IMR-90 (cell line): ENCODE measurements around the gene CCDC38. TPM values are rescaled to one million over a fixed set of nuclear protein-coding genes. Genes with fewer than 3 reads are reported as not detected.

Experiments
- ATAC-seq: fragments of 200-7000 bp; cut with Tn5 transposase; 2 replicates; pipeline ENCODE4 v1.9.1; 2020; ENCODE audit warnings: low read depth, mild to moderate bottlenecking, moderate library complexity
- BruUV-seq: library from RNA; stranded (reverse); fragments of 400-500 nt; replicated peaks from 2 replicates; lab custom pipeline; 2021; lab: Mats Ljungman, UMichigan
- CTCF ChIA-PET: fragments of 300-600 bp; formaldehyde crosslinking; extraction: SDS; loops from one replicate; lab custom pipeline; 2021; ENCODE audit warnings: antibody characterized with exemption; lab: Yijun Ruan, JAX
- POLR2A ChIA-PET: fragments of 300-600 bp; sonication (Branson Sonifier 250); formaldehyde crosslinking; loops from one replicate; lab custom pipeline; 2022; ENCODE audit warnings: antibody characterized with exemption; ENCODE audit not compliant: unreplicated experiment; lab: Charles Lee
- DNase-seq: peaks from one replicate; pipeline ENCODE4 v3.0.0; 2013
- H2AFZ ChIP-seq: replicated peaks from 2 replicates; pipeline ENCODE3; 2013; ENCODE audit warnings: low read length, mild to moderate bottlenecking; ENCODE audit not compliant: poor library complexity
- H2AK5ac ChIP-seq: 2 replicates; pipeline ENCODE4 v1.6.1; 2013; ENCODE audit warnings: low read depth, low read length, inconsistent platforms
- H2AK9ac ChIP-seq: replicated peaks from 2 replicates; pipeline ENCODE3; 2013; ENCODE audit warnings: mild to moderate bottlenecking, low read depth, low read length, moderate library complexity; ENCODE audit not compliant: poor library complexity
- H2BK120ac ChIP-seq: 2 replicates; pipeline ENCODE4 v1.6.1; 2013; ENCODE audit warnings: low read depth, low read length, inconsistent platforms
- H2BK15ac ChIP-seq: 3 replicates; pipeline ENCODE4 v1.6.1; 2013; ENCODE audit warnings: low read depth, low read length, inconsistent platforms
- H2BK20ac ChIP-seq: 2 replicates; pipeline ENCODE4 v1.6.1; 2013; ENCODE audit warnings: low read depth, mild to moderate bottlenecking, inconsistent platforms, low read length, moderate library complexity
- H2BK5ac ChIP-seq: 2 replicates; pipeline ENCODE4 v1.6.1; 2013; ENCODE audit warnings: mild to moderate bottlenecking, low read depth, low read length, inconsistent platforms; ENCODE audit not compliant: poor library complexity, severe bottlenecking
- H3K14ac ChIP-seq: replicated peaks from 2 replicates; pipeline ENCODE4 v1.6.1; 2013; ENCODE audit warnings: low read depth, low read length, inconsistent platforms
- H3K18ac ChIP-seq: 2 replicates; pipeline ENCODE4 v1.6.1; 2013; ENCODE audit warnings: low read depth, low read length, control low read depth
- H3K23ac ChIP-seq: 2 replicates; pipeline ENCODE4 v1.6.1; 2013; ENCODE audit warnings: low read depth, low read length, inconsistent platforms
- H3K27ac ChIP-seq: 2 replicates; pipeline ENCODE4 v1.5.1; 2013; ENCODE audit warnings: mild to moderate bottlenecking, control low read depth, low read length; ENCODE audit not compliant: insufficient read depth
- H3K27me3 ChIP-seq: 2 replicates; pipeline ENCODE4 v1.6.1; 2013; ENCODE audit warnings: low read length; ENCODE audit not compliant: control insufficient read depth, insufficient read depth
- H3K36me3 ChIP-seq: 2 replicates; pipeline ENCODE4 v1.6.1; 2013; ENCODE audit warnings: low read length, mixed read lengths; ENCODE audit not compliant: control insufficient read depth, insufficient read depth
- H3K4ac ChIP-seq: 2 replicates; pipeline ENCODE4 v1.6.1; 2013; ENCODE audit warnings: low read depth, low read length, inconsistent platforms
- H3K4me1 ChIP-seq: 2 replicates; pipeline ENCODE4 v1.6.1; 2013; ENCODE audit warnings: low read length, mixed read lengths; ENCODE audit not compliant: control insufficient read depth, insufficient read depth
- H3K4me2 ChIP-seq: 2 replicates; pipeline ENCODE4 v1.6.1; 2013; ENCODE audit warnings: low read depth, mild to moderate bottlenecking, control low read depth, low read length, moderate library complexity
- H3K4me3 ChIP-seq: 2 replicates; pipeline ENCODE4 v1.5.1; 2013; ENCODE audit warnings: low read depth, mild to moderate bottlenecking, control low read depth, low read length, moderate library complexity; ENCODE audit not compliant: insufficient read depth
- H3K56ac ChIP-seq: 2 replicates; pipeline ENCODE4 v1.6.1; 2013; ENCODE audit warnings: low read length, inconsistent platforms; ENCODE audit not compliant: insufficient read depth; ENCODE audit errors: extremely low read depth
- H3K79me1 ChIP-seq, 2 experiments: 2 replicates each; pipeline ENCODE4 v1.6.1; 2013; ENCODE audit warnings: low read length in 2 of 2, inconsistent platforms in 1 of 2, low read depth in 1 of 2
- H3K9ac ChIP-seq: 2 replicates; pipeline ENCODE4 v1.6.1; 2013; ENCODE audit warnings: low read depth, low read length, control low read depth
- H3K9me1 ChIP-seq: 2 replicates; pipeline ENCODE4 v1.6.1; 2013; ENCODE audit warnings: low read length, inconsistent platforms; ENCODE audit not compliant: insufficient read depth
- H3K9me3 ChIP-seq: 2 replicates; pipeline ENCODE4 v1.6.1; 2013; ENCODE audit warnings: low read length; ENCODE audit not compliant: control insufficient read depth, insufficient read depth
- H4K20me1 ChIP-seq: 2 replicates; pipeline ENCODE4 v1.6.1; 2013; ENCODE audit warnings: low read length, inconsistent platforms; ENCODE audit not compliant: insufficient read depth
- H4K5ac ChIP-seq: 2 replicates; pipeline ENCODE4 v1.6.1; 2013; ENCODE audit warnings: mild to moderate bottlenecking, low read depth, low read length, control low read depth
- H4K8ac ChIP-seq, 2 experiments: 2 replicates each; pipeline ENCODE4 v1.6.1; 2013; ENCODE audit warnings: low read depth in 2 of 2, low read length in 2 of 2, control low read depth in 1 of 2, inconsistent platforms in 1 of 2
- H4K91ac ChIP-seq: 2 replicates; pipeline ENCODE4 v1.6.1; 2013; ENCODE audit warnings: low read depth, low read length, inconsistent platforms; ENCODE audit not compliant: insufficient read depth
- BHLHE40 ChIP-seq: fragments of 150-350 bp; IDR thresholded peaks from 2 replicates; pipeline ENCODE4 v1.6.1; 2016; ENCODE audit warnings: mild to moderate bottlenecking, low read depth, low read length
- CEBPB ChIP-seq: IDR thresholded peaks from 2 replicates; pipeline ENCODE4 v1.6.1; 2012; ENCODE audit warnings: low read depth, low read length, improper control_type of control experiment
- CHD1 ChIP-seq: IDR thresholded peaks from 2 replicates; pipeline ENCODE4 v1.6.1; 2012; ENCODE audit warnings: low read depth, low read length, improper control_type of control experiment
- FOS ChIP-seq: fragments of 150-350 bp; IDR thresholded peaks from 2 replicates; pipeline ENCODE4 v1.6.1; 2016; ENCODE audit warnings: low read depth, low read length
- MAFK ChIP-seq: IDR thresholded peaks from 2 replicates; pipeline ENCODE4 v1.6.1; 2012; ENCODE audit warnings: low read depth, low read length, improper control_type of control experiment
- MAZ ChIP-seq: IDR thresholded peaks from 2 replicates; pipeline ENCODE4 v1.6.1; 2012; ENCODE audit warnings: low read depth, mild to moderate bottlenecking, low read length, improper control_type of control experiment, moderate library complexity, borderline replicate concordance
- MXI1 ChIP-seq: IDR thresholded peaks from 2 replicates; pipeline ENCODE4 v1.6.1; 2012; ENCODE audit warnings: low read depth, mild to moderate bottlenecking, low read length, moderate library complexity, borderline replicate concordance
- NFE2L2 ChIP-seq: fragments of 150-350 bp; IDR thresholded peaks from 2 replicates; pipeline ENCODE4 v1.6.1; 2016; ENCODE audit warnings: low read depth, mild to moderate bottlenecking, low read length
- POLR2A ChIP-seq: IDR thresholded peaks from 2 replicates; pipeline ENCODE4 v1.6.1; 2012; ENCODE audit warnings: mild to moderate bottlenecking, low read depth, low read length
- RAD21 ChIP-seq: IDR thresholded peaks from 2 replicates; pipeline ENCODE4 v1.6.1; 2012; ENCODE audit warnings: low read length, improper control_type of control experiment
- RCOR1 ChIP-seq: IDR thresholded peaks from 2 replicates; pipeline ENCODE4 v1.6.1; 2012; ENCODE audit warnings: mild to moderate bottlenecking, low read length, improper control_type of control experiment; ENCODE audit not compliant: insufficient replicate concordance
- RFX5 ChIP-seq: IDR thresholded peaks from 2 replicates; pipeline ENCODE4 v1.8.0; 2012; ENCODE audit warnings: low read depth, mild to moderate bottlenecking, low read length, moderate library complexity
- SMC3 ChIP-seq: fragments of 150-350 bp; IDR thresholded peaks from 2 replicates; pipeline ENCODE4 v1.6.1; 2016; ENCODE audit warnings: low read depth, mild to moderate bottlenecking, antibody characterized with exemption, low read length, moderate library complexity
- WGBS, 2 experiments: methylation state at CpG; one replicate each; pipeline versions ENCODE4 v1.1.5 to v1.1.7; 2013; ENCODE audit warnings: missing lambda C conversion rate in 2 of 2; ENCODE audit not compliant: insufficient read length in 1 of 2; ENCODE audit errors: extremely low coverage in 2 of 2; 5-methylcytosine and 5-hydroxymethylcytosine counted together
- dilution Hi-C: fragments of 300-500 bp; cut with HindIII; formaldehyde crosslinking; loops from one replicate; pipeline ENCODE4 v1.14.3; 2018; ENCODE audit warnings: low sequenced_read_pairs; ENCODE audit not compliant: unreplicated experiment
- in situ Hi-C: fragments of 300-500 bp; cut with MboI; formaldehyde crosslinking; loops from 3 replicates; pipeline ENCODE4 v1.14.3; 2019; ENCODE audit warnings: low sequenced_read_pairs, inconsistent platforms, mixed read lengths
- intact Hi-C: fragments of 100-400 bp; cut with micrococcal nuclease; formaldehyde crosslinking; loops from 2 replicates; pipeline ENCODE4 v1.10.0; 2022
- polyA plus RNA-seq, 3 experiments: library from polyadenylated mRNA; depleted of rRNA; stranded (reverse); fragments of >200 nt; gene quantifications; 2 replicates each; pipeline ENCODE4 v1.2.3, GENCODE V29; 2012; ENCODE audit warnings: low replicate concordance in 1 of 3
- total RNA-seq: library from RNA; depleted of rRNA; stranded (reverse); fragments of >200 nt; gene quantifications from 2 replicates; pipeline ENCODE4 v1.2.3, GENCODE V29; 2012
- TF ChIP-seq, protein P1 (sequence below): fragments of 150-350 bp; IDR thresholded peaks from 2 replicates; pipeline ENCODE4 v1.6.1; 2016; ENCODE audit warnings: low read depth, mild to moderate bottlenecking, low read length, moderate library complexity, borderline replicate concordance
- TF ChIP-seq, protein P2 (sequence below): fragments of 150-350 bp; IDR thresholded peaks from 2 replicates; pipeline ENCODE4 v1.6.1; 2017; ENCODE audit warnings: mild to moderate bottlenecking, antibody characterized with exemption, low read length, low read depth
- TF ChIP-seq, protein P3 (sequence below): conservative IDR thresholded peaks from 2 replicates; pipeline ENCODE4 v1.5.1; 2012; ENCODE audit warnings: mild to moderate bottlenecking, low read depth, low read length, improper control_type of control experiment

CCDC38 gene
- total and polyA plus RNA-seq, 2 of the 4 experiments (the other 2 are of a cell fraction) = not detected

DNA sequence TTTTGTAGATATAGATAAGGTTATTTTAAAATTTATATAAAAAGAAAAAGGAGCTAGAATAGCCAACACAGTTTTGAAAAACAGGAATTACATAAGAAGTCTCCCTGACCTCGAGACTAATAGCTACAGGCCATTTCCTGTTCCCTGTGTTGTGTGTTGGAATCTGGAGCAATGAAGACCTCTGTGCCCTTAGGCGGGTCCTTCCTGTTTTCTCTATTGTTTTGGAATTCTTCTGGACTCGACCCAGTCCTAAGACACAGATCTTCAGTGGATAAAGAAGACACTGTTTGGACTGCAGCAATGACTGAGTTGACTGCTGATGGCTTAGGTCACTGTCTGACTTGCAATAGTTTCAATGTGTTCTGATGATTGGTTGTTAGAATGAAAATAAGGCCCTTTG, 57.4 kb downstream of the CCDC38 start:
- BruUV-seq = no TSS peak
- intact Hi-C loops = no loop called here
- H3K36me3 ChIP-seq = no peaks in the 10 kb centered on the region
- no peak overlapping the region for H2BK15ac ChIP-seq
- H3K79me1 ChIP-seq = no peaks in the 10 kb centered on the region
- H3K4me3 ChIP-seq = no peak overlapping the region
- no peak overlapping the region for H3K14ac ChIP-seq
- ChIA-PET POLR2A (no interaction called here), CTCF (interaction anchor here (0.6 kb wide), 1 partner anchor 532 kb away, joined by 3 read pairs; no protein-coding TSS in a partner anchor)
- H2BK120ac ChIP-seq = no peak overlapping the region
- H4K8ac ChIP-seq = no peak overlapping the region
- no peak overlapping the region for H2BK5ac ChIP-seq
- H2AK5ac ChIP-seq = no peak overlapping the region
- H4K20me1 ChIP-seq = no peaks in the 10 kb centered on the region
- H2AFZ ChIP-seq = no peak overlapping the region
- H3K9me1 ChIP-seq = no peaks in the 10 kb centered on the region
- no peaks in the 10 kb centered on the region for H3K9me3 ChIP-seq
- no peak overlapping the region for H4K91ac ChIP-seq
- no peak overlapping the region for H3K4ac ChIP-seq
- in situ Hi-C loops = no loop called here
- ATAC-seq (no peak), DNase-seq (no peak)
- no CpG with 5 or more reads among the region's 3 CpGs for WGBS, 2 experiments
- no peak overlapping the region for H2AK9ac ChIP-seq
- dilution Hi-C loops = no loop called here
- no peaks in the 10 kb centered on the region for H3K4me1 ChIP-seq
- peaks cover 5% of the 10 kb centered on the region for H3K27me3 ChIP-seq
- H2BK20ac ChIP-seq = no peak overlapping the region
- H3K4me2 ChIP-seq = no peak overlapping the region
- H3K9ac ChIP-seq = no peak overlapping the region
- H3K27ac ChIP-seq = no peak overlapping the region
- H3K18ac ChIP-seq = no peak overlapping the region
- TF ChIP-seq, protein P1, sequence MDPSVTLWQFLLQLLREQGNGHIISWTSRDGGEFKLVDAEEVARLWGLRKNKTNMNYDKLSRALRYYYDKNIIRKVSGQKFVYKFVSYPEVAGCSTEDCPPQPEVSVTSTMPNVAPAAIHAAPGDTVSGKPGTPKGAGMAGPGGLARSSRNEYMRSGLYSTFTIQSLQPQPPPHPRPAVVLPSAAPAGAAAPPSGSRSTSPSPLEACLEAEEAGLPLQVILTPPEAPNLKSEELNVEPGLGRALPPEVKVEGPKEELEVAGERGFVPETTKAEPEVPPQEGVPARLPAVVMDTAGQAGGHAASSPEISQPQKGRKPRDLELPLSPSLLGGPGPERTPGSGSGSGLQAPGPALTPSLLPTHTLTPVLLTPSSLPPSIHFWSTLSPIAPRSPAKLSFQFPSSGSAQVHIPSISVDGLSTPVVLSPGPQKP = no peak
- TF ChIP-seq MAZ = no peak
- TF ChIP-seq MAFK = no peak
- TF ChIP-seq POLR2A = no peak
- no peak for TF ChIP-seq NFE2L2
- TF ChIP-seq FOS = no peak
- no peak for TF ChIP-seq BHLHE40
- no peak for TF ChIP-seq CEBPB
- no peak for TF ChIP-seq MXI1
- no peak for TF ChIP-seq SMC3
- TF ChIP-seq, protein P2, sequence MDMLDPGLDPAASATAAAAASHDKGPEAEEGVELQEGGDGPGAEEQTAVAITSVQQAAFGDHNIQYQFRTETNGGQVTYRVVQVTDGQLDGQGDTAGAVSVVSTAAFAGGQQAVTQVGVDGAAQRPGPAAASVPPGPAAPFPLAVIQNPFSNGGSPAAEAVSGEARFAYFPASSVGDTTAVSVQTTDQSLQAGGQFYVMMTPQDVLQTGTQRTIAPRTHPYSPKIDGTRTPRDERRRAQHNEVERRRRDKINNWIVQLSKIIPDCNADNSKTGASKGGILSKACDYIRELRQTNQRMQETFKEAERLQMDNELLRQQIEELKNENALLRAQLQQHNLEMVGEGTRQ = no peak
- TF ChIP-seq RFX5 = no peak
- TF ChIP-seq RAD21 = no peak
- TF ChIP-seq, protein P3, sequence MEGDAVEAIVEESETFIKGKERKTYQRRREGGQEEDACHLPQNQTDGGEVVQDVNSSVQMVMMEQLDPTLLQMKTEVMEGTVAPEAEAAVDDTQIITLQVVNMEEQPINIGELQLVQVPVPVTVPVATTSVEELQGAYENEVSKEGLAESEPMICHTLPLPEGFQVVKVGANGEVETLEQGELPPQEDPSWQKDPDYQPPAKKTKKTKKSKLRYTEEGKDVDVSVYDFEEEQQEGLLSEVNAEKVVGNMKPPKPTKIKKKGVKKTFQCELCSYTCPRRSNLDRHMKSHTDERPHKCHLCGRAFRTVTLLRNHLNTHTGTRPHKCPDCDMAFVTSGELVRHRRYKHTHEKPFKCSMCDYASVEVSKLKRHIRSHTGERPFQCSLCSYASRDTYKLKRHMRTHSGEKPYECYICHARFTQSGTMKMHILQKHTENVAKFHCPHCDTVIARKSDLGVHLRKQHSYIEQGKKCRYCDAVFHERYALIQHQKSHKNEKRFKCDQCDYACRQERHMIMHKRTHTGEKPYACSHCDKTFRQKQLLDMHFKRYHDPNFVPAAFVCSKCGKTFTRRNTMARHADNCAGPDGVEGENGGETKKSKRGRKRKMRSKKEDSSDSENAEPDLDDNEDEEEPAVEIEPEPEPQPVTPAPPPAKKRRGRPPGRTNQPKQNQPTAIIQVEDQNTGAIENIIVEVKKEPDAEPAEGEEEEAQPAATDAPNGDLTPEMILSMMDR = no peak
- TF ChIP-seq RCOR1 = no peak
- TF ChIP-seq CHD1 = no peak
- no peak overlapping the region for H4K5ac ChIP-seq
- no peak overlapping the region for H3K56ac ChIP-seq
- H3K23ac ChIP-seq = no peak overlapping the region
